Adipocyte (in vitro differentiated cells): ENCODE results near the gene KCNG1.
A peak's percentile ranks its signal among the peaks of the same experiment; 100 is the strongest.

ENCODE experiments used
- DNase-seq: peaks from one replicate; pipeline ENCODE4 v3.0.0-alpha.2; 2015; ENCODE audit warnings: low read depth
- H3K27me3 ChIP-seq: replicated peaks from 2 replicates; pipeline ENCODE4 v1.7.0; 2013; ENCODE audit warnings: mild to moderate bottlenecking, low read length, moderate library complexity; ENCODE audit not compliant: control insufficient read depth, insufficient read depth
- H3K36me3 ChIP-seq: 2 replicates; pipeline ENCODE4 v1.7.0; 2013; ENCODE audit warnings: low read length, mild to moderate bottlenecking, moderate library complexity; ENCODE audit not compliant: control insufficient read depth, insufficient read depth, severe bottlenecking
- H3K4me1 ChIP-seq: 2 replicates; pipeline ENCODE4 v1.7.0; 2013; ENCODE audit warnings: mild to moderate bottlenecking, low read length, moderate library complexity; ENCODE audit not compliant: control insufficient read depth, insufficient read depth
- H3K4me3 ChIP-seq: 2 replicates; pipeline ENCODE4 v1.7.0; 2013; ENCODE audit warnings: mild to moderate bottlenecking, low read length, moderate library complexity
- H3K9ac ChIP-seq: 2 replicates; pipeline ENCODE4 v1.7.0; 2013; ENCODE audit warnings: mild to moderate bottlenecking, low read length, moderate library complexity
- H3K9me3 ChIP-seq: 2 replicates; pipeline ENCODE4 v1.7.0; 2013; ENCODE audit warnings: mild to moderate bottlenecking, low read length, moderate library complexity; ENCODE audit not compliant: control insufficient read depth

Gene KCNG1

DNA sequence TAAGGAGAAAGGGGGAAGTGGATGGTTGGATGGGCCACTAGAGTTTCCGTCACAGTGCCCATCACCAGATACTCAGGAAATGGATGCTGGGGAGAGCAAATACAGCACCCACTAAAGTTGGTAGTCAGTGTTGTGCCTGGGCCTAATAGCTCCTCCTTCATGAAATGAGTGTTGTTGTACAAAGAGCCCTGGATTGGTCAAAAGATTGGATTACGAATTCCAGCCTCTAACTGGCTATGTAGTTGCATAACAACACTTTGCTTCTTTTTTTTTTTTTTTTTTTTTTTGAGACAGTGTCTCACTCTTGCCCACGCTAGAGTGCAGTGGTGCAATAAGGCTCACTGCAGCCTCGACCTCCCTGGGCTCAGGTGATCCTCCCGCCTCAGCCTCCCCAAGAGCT lies 27.4 kb downstream of the KCNG1 start:
- Histone ChIP-seq H3K9me3 (no peaks in the 10 kb centered on the region), H3K4me1 (peaks cover 11% of the 10 kb centered on the region), H3K4me3 (no peak overlapping the region), H3K27me3 (peaks cover 24% of the 10 kb centered on the region), H3K36me3 (no peaks in the 10 kb centered on the region), H3K9ac (no peak overlapping the region)
- DNase-seq: peak; percentile 46

DNA sequence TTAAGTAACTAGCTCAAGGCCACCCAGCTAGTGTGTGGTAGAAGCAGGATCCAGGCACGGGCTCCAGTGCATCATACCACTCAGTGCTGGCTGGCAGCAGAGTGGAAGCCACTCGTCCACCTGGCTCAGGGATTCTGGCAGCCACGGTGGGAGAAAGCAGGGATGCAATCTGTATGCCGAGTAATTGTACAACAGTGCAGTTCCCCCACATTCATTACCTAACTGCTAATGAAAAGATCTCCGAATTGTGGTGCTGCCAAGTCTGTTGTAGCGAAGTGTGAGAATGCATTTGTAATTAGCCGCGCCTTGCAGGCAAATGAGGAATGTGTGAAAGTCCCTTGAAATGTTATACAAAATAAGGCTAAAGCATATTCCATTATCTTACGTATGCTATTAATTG lies 29.0 kb downstream of the KCNG1 start:
- peaks cover 16% of the 10 kb centered on the region for H3K27me3 ChIP-seq
- no peak overlapping the region for H3K4me3 ChIP-seq
- no peak overlapping the region for H3K9ac ChIP-seq
- H3K36me3 ChIP-seq: no peaks in the 10 kb centered on the region
- DNase-seq: no peak
- no peaks in the 10 kb centered on the region for H3K9me3 ChIP-seq
- peaks cover 11% of the 10 kb centered on the region for H3K4me1 ChIP-seq

- Histone ChIP-seq H3K36me3 (no peaks in the 10 kb centered on the region), H3K9me3 (no peaks in the 10 kb centered on the region)
- peak; percentile 62 for DNase-seq
Measured at GRCh38 chr20:50992733-50993457, 30.0 kb downstream of the KCNG1 start.

GRCh38 chr20:50992336-50992732 lies 30.6 kb downstream of the KCNG1 start:
- no peak for DNase-seq
- Histone ChIP-seq H3K9me3 (no peaks in the 10 kb centered on the region), H3K4me3 (no peak overlapping the region), H3K4me1 (peaks cover 6% of the 10 kb centered on the region), H3K9ac (no peak overlapping the region), H3K27me3 (peaks cover 6% of the 10 kb centered on the region), H3K36me3 (no peaks in the 10 kb centered on the region)

More at GRCh38 chr20:50992733-50993457, 30.0 kb downstream of the KCNG1 start:
- H3K4me1 ChIP-seq: peaks cover 11% of the 10 kb centered on the region
- no peak overlapping the region for H3K9ac ChIP-seq
- H3K27me3 ChIP-seq: peaks cover 11% of the 10 kb centered on the region
- H3K4me3 ChIP-seq: no peak overlapping the region

GRCh38 chr20:50991076-50991475 lies 31.8 kb downstream of the KCNG1 start:
- Histone ChIP-seq H3K4me3 (no peak overlapping the region), H3K36me3 (no peaks in the 10 kb centered on the region), H3K4me1 (no peaks in the 10 kb centered on the region), H3K27me3 (no peaks in the 10 kb centered on the region), H3K9me3 (no peaks in the 10 kb centered on the region), H3K9ac (no peak overlapping the region)
- DNase-seq: no peak

DNA sequence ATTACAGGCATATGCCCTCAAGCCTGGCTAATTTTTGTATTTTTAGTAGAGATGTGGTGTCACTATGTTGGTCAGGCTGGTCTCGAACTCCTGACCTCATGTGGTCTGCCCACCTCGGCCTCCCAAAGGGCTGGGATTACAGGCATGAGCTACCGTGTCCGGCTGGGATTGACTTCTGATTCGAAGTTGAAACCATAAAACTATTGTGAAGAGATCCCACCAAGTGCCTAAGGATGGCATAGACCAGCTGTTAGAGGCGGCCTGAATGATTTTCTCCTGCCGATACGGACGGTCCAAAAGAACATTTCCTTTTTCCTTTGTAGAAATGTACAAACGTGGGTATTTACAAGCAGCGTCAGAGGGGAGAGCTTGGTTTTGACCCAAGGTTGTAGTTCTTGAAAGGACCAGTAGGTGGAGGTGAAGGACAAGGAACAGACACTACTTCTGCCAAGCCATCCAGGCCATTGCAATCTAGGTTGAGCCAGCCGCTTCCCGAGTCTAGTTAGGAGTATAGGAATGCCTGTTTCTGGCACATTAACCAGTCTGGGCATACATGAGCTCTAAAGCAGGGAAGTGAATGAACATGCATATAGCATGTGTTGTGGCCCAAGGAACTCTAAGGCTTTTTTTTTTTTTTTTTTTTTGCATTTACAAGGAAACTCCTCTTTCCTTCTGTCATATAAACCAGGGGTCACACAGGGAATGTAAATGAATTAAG lies 35.3 kb downstream of the KCNG1 start:
- Histone ChIP-seq H3K4me3 (peak overlapping the region; percentile 51), H3K9ac (peak overlapping the region; percentile 66), H3K27me3 (no peaks in the 10 kb centered on the region), H3K36me3 (no peaks in the 10 kb centered on the region), H3K9me3 (no peaks in the 10 kb centered on the region), H3K4me1 (no peaks in the 10 kb centered on the region)
- DNase-seq: peak; percentile 95

DNA sequence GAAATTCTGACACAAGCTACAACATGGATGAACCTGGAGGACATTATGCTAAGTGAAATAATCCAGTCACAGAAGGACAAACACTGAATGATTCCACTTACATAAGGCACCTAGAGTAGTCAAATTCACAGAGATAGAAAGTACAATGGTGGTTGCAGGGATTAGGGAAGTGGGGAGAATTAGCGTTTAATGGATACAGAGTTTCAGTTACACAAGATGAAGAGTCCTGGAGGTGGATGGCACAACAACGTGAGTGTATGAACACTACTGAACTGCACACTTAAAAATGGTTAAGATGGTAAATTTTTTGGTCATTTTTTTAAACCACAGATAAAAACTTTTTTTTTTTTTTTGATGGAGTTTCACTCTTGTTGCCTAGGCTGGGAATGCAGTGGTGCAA lies 39.6 kb downstream of the KCNG1 start:
- Histone ChIP-seq H3K36me3 (no peaks in the 10 kb centered on the region), H3K4me3 (no peak overlapping the region), H3K9ac (no peak overlapping the region), H3K9me3 (no peaks in the 10 kb centered on the region), H3K4me1 (peaks cover 17% of the 10 kb centered on the region), H3K27me3 (no peaks in the 10 kb centered on the region)
- DNase-seq: no peak

DNA sequence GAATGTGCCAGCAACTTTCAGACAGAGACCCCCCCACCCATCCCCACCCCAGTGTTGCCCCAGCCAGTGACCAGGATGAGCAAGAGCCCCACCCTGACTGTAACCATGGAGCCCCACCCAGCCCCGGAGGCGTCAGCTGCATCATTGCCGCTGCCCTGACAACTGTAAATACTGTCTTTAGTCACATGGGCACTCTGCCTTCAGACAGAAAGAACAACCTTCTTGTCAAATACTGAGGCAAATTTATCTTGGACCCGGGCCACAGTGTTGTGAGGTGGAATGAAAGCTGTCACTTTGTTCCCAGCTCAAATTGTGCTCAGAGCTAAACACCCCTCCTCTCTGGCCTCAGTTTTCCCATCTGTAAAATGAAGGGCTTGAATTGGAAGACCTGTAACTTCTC lies 40.5 kb downstream of the KCNG1 start:
- H3K9me3 ChIP-seq: no peaks in the 10 kb centered on the region
- H3K4me1 ChIP-seq: peaks cover 17% of the 10 kb centered on the region
- no peaks in the 10 kb centered on the region for H3K36me3 ChIP-seq
- peak; percentile 71 for DNase-seq
- H3K27me3 ChIP-seq: no peaks in the 10 kb centered on the region
- no peak overlapping the region for H3K4me3 ChIP-seq
- H3K9ac ChIP-seq: no peak overlapping the region

DNA sequence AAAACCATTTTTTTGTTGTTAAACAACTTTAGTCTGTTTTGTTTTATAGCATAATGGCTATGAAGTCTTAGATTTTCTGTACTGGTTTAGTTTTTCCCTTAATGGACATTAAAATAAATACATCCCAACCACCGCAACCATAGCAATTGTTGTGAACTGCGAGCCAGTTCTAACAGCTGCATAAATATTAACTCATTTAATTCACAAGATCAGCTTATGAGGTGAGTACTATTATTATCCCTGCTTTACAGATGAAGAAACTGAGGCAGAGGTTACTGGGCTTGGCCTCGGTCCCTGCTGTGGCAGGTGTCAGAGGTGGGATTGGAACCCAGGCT lies 41.2 kb downstream of the KCNG1 start:
- no peak for DNase-seq
- no peaks in the 10 kb centered on the region for H3K36me3 ChIP-seq
- H3K4me1 ChIP-seq: peaks cover 17% of the 10 kb centered on the region
- H3K4me3 ChIP-seq: no peak overlapping the region
- no peaks in the 10 kb centered on the region for H3K27me3 ChIP-seq
- no peak overlapping the region for H3K9ac ChIP-seq
- no peaks in the 10 kb centered on the region for H3K9me3 ChIP-seq

- Histone ChIP-seq H3K4me3 (no peak overlapping the region), H3K9me3 (no peaks in the 10 kb centered on the region), H3K4me1 (peaks cover 17% of the 10 kb centered on the region), H3K36me3 (no peaks in the 10 kb centered on the region), H3K27me3 (no peaks in the 10 kb centered on the region), H3K9ac (no peak overlapping the region)
- peak; percentile 94 for DNase-seq
Measured at GRCh38 chr20:50980851-50981713, 41.8 kb downstream of the KCNG1 start.

DNA sequence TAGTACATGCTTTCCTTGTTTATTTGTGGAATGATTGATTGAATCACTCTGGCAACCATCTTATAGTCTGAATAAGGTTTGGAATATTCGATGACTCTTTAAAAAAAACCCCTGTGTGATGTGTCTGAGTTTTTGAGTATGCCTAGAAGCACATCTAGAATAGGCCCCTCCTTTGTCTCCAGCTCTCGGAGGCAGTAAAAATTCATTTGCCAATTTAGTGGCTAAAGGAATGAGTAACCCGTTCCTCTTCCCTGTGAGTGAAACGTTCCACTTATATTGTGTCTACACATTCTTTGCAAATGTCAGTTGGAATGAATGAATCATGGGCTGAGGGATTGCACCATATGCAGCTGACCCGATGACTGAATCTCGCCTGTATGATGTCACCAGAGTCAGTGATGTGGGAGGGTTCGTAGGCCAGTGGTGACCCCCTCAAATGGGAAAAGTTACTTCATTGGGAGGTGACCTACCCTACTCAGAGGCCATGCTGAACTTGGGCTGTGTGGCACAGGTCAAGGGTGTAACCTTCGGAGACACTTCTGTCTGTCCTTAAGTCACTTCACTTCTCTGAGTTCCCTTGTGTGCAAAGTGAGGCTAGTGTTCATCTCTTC lies 42.7 kb downstream of the KCNG1 start:
- H3K4me1 ChIP-seq: peaks cover 17% of the 10 kb centered on the region
- H3K4me3 ChIP-seq: no peak overlapping the region
- no peaks in the 10 kb centered on the region for H3K36me3 ChIP-seq
- peak; percentile 98 for DNase-seq
- H3K9ac ChIP-seq: no peak overlapping the region
- no peaks in the 10 kb centered on the region for H3K27me3 ChIP-seq
- no peaks in the 10 kb centered on the region for H3K9me3 ChIP-seq
